Left hindlimb (tissue), 1 donor: ENCODE data around the gene CAPN12.
A peak's percentile ranks its signal among the peaks of the same experiment; 100 is the strongest.
"Not testable (repeated sequence)": the region's sequence is repeated elsewhere in the genome, so short reads cannot be mapped to it uniquely, and the experiment has no call there.

Experiments used
- DNase-seq: peaks from one replicate; pipeline ENCODE4 v3.0.0-alpha.2; 2018

The CAPN12 gene

GRCh38 chr19:38744298-38744681 lies at the start of gene CAPN12:
Gene CAPN12, minus strand, starts transcription at chr19:38744474. Its CDS starts 309 bp downstream, at chr19:38744165.
- no peak for DNase-seq

- DNase-seq = no peak
Observed at GRCh38 chr19:38793671-38794070, 49.4 kb upstream of the CAPN12 start.

GRCh38 chr19:38793177-38793576 lies 48.9 kb upstream of the CAPN12 start:
- DNase-seq = no peak

- DNase-seq = peak; percentile 55
Observed at GRCh38 chr19:38792250-38793111, 48.2 kb upstream of the CAPN12 start.

- DNase-seq = not testable (repeated sequence)
Observed at GRCh38 chr19:38791451-38792064, 47.3 kb upstream of the CAPN12 start.

- DNase-seq = not testable (repeated sequence)
Observed at GRCh38 chr19:38790507-38791403, 46.5 kb upstream of the CAPN12 start.

- DNase-seq = no peak
Observed at GRCh38 chr19:38788478-38789243, 44.4 kb upstream of the CAPN12 start, which contains the start of gene LGALS7B. Gene LGALS7B, plus strand, starts transcription at chr19:38789200. Its CDS starts 27 bp downstream, at chr19:38789227.

GRCh38 chr19:38786572-38787265 lies 42.4 kb upstream of the CAPN12 start:
- no peak for DNase-seq

- not testable (repeated sequence) for DNase-seq
Observed at GRCh38 chr19:38786061-38786460, 41.8 kb upstream of the CAPN12 start.

- no peak for DNase-seq
Observed at GRCh38 chr19:38785187-38785699, 41.0 kb upstream of the CAPN12 start.

GRCh38 chr19:38784224-38784623 lies 40.0 kb upstream of the CAPN12 start:
- no peak for DNase-seq

GRCh38 chr19:38782212-38782611 lies 37.9 kb upstream of the CAPN12 start:
- not testable (repeated sequence) for DNase-seq

GRCh38 chr19:38781058-38781457 lies 36.8 kb upstream of the CAPN12 start:
- no peak for DNase-seq

GRCh38 chr19:38780443-38780842 lies 36.2 kb upstream of the CAPN12 start:
- DNase-seq = no peak

- DNase-seq = no peak
Observed at GRCh38 chr19:38778733-38779132, 34.5 kb upstream of the CAPN12 start.

- DNase-seq = no peak
Observed at GRCh38 chr19:38774181-38774950, 30.1 kb upstream of the CAPN12 start.

- no peak for DNase-seq
Observed at GRCh38 chr19:38773469-38774177, 29.3 kb upstream of the CAPN12 start, which contains the start of gene LGALS7. Gene LGALS7, minus strand, starts transcription at chr19:38773517. Its CDS starts 25 bp downstream, at chr19:38773492.

- not testable (repeated sequence) for DNase-seq
Observed at GRCh38 chr19:38771569-38771968, 27.3 kb upstream of the CAPN12 start.

GRCh38 chr19:38770949-38771275 lies 26.6 kb upstream of the CAPN12 start:
- DNase-seq = not testable (repeated sequence)
